ENCODE measurements around the gene S100A6. TPM values are rescaled to one million over a fixed set of nuclear protein-coding genes. Genes with fewer than 3 reads are reported as not detected.
"Not testable (repeated sequence)": the region's sequence is repeated elsewhere in the genome, so short reads cannot be mapped to it uniquely, and the experiment has no call there.

The S100A6 gene
- total RNA-seq, 1 experiment from 2014 or later, result 19.2 TPM

DNA sequence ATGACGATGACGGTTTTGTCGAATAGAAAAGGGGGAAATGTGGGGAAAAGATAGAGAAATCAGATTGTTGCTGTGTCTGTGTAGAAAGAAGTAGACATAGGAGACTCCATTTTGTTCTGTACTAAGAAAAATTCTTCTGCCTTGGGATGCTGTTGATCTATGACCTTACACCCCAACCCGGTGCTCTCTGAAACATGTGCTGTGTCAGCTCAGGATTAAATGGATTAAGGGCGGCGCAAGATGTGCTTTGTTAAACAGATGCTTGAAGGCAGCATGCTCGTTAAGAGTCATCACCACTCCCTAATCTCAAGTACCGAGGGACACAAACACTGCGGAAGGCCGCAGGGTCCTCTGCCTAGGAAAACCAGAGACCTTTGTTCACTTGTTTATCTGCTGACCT, 39.7 kb upstream of the S100A6 start:
- H3K4me1 Mint-ChIP-seq, result peaks cover 16% of the 10 kb centered on the region
- DNase-seq (ENCODE audit: low spot score); ATAC-seq; H3K27me3 Mint-ChIP-seq (ENCODE audit: low read depth); POLR2A ChIA-PET; H3K9me3 Mint-ChIP-seq; H3K36me3 Mint-ChIP-seq; H3K27ac Mint-ChIP-seq; H3K4me3 Mint-ChIP-seq: not testable (repeated sequence)
- CTCF ChIA-PET, result interaction anchor here (1.0 to 2.7 kb wide), 2 partner anchors 52 to 220 kb away, joined by 3 to 30 read pairs; partner anchors contain the start of genes S100A1 and S100A13

- H3K36me3 Mint-ChIP-seq; DNase-seq (ENCODE audit: low spot score); H3K4me3 Mint-ChIP-seq; POLR2A ChIA-PET; CTCF ChIA-PET; H3K27ac Mint-ChIP-seq; H3K9me3 Mint-ChIP-seq; ATAC-seq; H3K27me3 Mint-ChIP-seq (ENCODE audit: low read depth): not testable (repeated sequence)
- H3K4me1 Mint-ChIP-seq, result peaks cover 16% of the 10 kb centered on the region
Observed at GRCh38 chr1:153575081-153575491, 39.3 kb upstream of the S100A6 start.

- Mint-ChIP-seq H3K4me3 (no peak overlapping the region), H3K4me1 (peaks cover 17% of the 10 kb centered on the region), H3K9me3 (no peaks in the 10 kb centered on the region), H3K27me3 (ENCODE audit: low read depth) (peaks cover 2% of the 10 kb centered on the region; the same call in 1 of the 2 replicates), H3K27ac (no peak overlapping the region), H3K36me3 (peaks cover 3% of the 10 kb centered on the region; the same call in 1 of the 2 replicates)
- ATAC-seq (no peak), DNase-seq (ENCODE audit: low spot score) (no peak)
- TF ChIP-seq, protein P1, sequence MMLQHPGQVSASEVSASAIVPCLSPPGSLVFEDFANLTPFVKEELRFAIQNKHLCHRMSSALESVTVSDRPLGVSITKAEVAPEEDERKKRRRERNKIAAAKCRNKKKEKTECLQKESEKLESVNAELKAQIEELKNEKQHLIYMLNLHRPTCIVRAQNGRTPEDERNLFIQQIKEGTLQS (CRISPR knock-in tag; conservative IDR thresholded peaks at IDR 0.05), result no peak
- TF ChIP-seq ZNF232 (CRISPR knock-in tag; IDR thresholded peaks at IDR 0.05), result no peak
- TF ChIP-seq TEAD4 (CRISPR knock-in tag; IDR thresholded peaks at IDR 0.05), result no peak
- TF ChIP-seq, protein P2, sequence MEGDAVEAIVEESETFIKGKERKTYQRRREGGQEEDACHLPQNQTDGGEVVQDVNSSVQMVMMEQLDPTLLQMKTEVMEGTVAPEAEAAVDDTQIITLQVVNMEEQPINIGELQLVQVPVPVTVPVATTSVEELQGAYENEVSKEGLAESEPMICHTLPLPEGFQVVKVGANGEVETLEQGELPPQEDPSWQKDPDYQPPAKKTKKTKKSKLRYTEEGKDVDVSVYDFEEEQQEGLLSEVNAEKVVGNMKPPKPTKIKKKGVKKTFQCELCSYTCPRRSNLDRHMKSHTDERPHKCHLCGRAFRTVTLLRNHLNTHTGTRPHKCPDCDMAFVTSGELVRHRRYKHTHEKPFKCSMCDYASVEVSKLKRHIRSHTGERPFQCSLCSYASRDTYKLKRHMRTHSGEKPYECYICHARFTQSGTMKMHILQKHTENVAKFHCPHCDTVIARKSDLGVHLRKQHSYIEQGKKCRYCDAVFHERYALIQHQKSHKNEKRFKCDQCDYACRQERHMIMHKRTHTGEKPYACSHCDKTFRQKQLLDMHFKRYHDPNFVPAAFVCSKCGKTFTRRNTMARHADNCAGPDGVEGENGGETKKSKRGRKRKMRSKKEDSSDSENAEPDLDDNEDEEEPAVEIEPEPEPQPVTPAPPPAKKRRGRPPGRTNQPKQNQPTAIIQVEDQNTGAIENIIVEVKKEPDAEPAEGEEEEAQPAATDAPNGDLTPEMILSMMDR (IDR thresholded peaks at IDR 0.05), result no peak
- TF ChIP-seq AR (CRISPR knock-in tag; IDR thresholded peaks at IDR 0.05), result no peak
- no peak for TF ChIP-seq IRF2 (CRISPR knock-in tag; IDR thresholded peaks at IDR 0.05; ENCODE audit: borderline replicate concordance, low read depth)
- TF ChIP-seq NFATC4 (CRISPR knock-in tag; IDR thresholded peaks at IDR 0.05), result no peak
- no peak for TF ChIP-seq MLX (CRISPR knock-in tag; IDR thresholded peaks at IDR 0.05)
- TF ChIP-seq MXD4 (CRISPR knock-in tag; IDR thresholded peaks at IDR 0.05; ENCODE audit: borderline replicate concordance), result no peak
- TF ChIP-seq, protein P3, sequence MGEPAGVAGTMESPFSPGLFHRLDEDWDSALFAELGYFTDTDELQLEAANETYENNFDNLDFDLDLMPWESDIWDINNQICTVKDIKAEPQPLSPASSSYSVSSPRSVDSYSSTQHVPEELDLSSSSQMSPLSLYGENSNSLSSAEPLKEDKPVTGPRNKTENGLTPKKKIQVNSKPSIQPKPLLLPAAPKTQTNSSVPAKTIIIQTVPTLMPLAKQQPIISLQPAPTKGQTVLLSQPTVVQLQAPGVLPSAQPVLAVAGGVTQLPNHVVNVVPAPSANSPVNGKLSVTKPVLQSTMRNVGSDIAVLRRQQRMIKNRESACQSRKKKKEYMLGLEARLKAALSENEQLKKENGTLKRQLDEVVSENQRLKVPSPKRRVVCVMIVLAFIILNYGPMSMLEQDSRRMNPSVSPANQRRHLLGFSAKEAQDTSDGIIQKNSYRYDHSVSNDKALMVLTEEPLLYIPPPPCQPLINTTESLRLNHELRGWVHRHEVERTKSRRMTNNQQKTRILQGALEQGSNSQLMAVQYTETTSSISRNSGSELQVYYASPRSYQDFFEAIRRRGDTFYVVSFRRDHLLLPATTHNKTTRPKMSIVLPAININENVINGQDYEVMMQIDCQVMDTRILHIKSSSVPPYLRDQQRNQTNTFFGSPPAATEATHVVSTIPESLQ (CRISPR knock-in tag; IDR thresholded peaks at IDR 0.05), result no peak
- POLR2A ChIA-PET, result interaction anchor here (1.3 to 2.5 kb wide), 3 partner anchors 43 to 61 kb away, joined by 5 to 9 read pairs (median 5); partner anchors contain the start of genes CHTOP, S100A13 and S100A14
- CTCF ChIA-PET, result interaction anchor here (1.3 to 6.1 kb wide), 14 partner anchors 7 to 202 kb away, joined by 3 to 188 read pairs (median 8); partner anchors contain the start of genes S100A1, S100A13, S100A14 and S100A16
Observed at GRCh38 chr1:153573351-153573750, 37.6 kb upstream of the S100A6 start.
